ENCODE measurements around the gene DYNC1I1. TPM values are rescaled to one million over a fixed set of nuclear protein-coding genes. Genes with fewer than 3 reads are reported as not detected.

Gene DYNC1I1
- total and polyA plus RNA-seq, 2 of the 4 experiments (the other 2 are of a cell fraction) = under 0.01 to 0.15 TPM

DNA sequence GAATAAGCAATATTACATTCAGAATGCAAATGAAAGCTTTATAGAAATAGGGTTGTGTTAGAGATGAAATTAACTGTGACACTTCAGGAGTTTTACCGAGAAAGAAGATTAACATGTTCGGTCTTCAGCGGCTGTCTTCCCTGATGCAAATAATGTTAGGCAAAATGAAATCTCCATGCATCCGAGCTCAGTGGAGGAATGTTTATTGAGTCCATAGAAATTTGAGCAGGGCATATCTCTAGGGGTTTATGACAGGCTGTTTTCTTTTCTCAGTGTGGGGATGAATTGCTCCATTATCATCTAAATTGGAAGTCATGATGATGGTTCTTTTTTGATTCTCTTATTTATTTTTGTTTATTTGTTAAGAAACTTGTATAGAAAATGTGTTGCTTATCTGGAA, 31.7 kb downstream of the DYNC1I1 start:
- in situ Hi-C loops (cut with MboI; ENCODE audit: low sequenced_read_pairs) = no loop called here
- no peak overlapping the region for H2AK5ac ChIP-seq (ENCODE audit: low read depth, low read length)

More for the DNA sequence above, 31.7 kb downstream of the DYNC1I1 start:
- no peaks in the 10 kb centered on the region for H3K36me3 ChIP-seq (ENCODE audit: control insufficient read depth, insufficient read depth, low read length)
- WGBS, 2 experiments (ENCODE audit: extremely low coverage in 2 of 2, insufficient read length in 1 of 2) = 57% methylated on average over 4 of the region's 4 CpGs; no CpG with 5 or more reads in 1 of the 2 experiments
- no peak overlapping the region for H2AFZ ChIP-seq (replicated peaks; ENCODE audit: low read length, poor library complexity)
- H3K27me3 ChIP-seq (ENCODE audit: control insufficient read depth, insufficient read depth, low read length) = no peaks in the 10 kb centered on the region
- H3K4me3 ChIP-seq (ENCODE audit: insufficient read depth, low read depth, low read length) = no peak overlapping the region
- CTCF ChIA-PET = no interaction called here
- DNase-seq (no peak), ATAC-seq (ENCODE audit: low read depth) (no peak)
- H4K91ac ChIP-seq (ENCODE audit: insufficient read depth, low read depth, low read length) = no peak overlapping the region
- dilution Hi-C loops (cut with HindIII; ENCODE audit: low sequenced_read_pairs, unreplicated experiment) (no loop called here), intact Hi-C loops (cut with micrococcal nuclease) (no loop called here)
- H2BK5ac ChIP-seq (ENCODE audit: low read depth, low read length, poor library complexity, severe bottlenecking) = no peak overlapping the region
- H3K9me3 ChIP-seq (ENCODE audit: control insufficient read depth, insufficient read depth, low read length) = no peaks in the 10 kb centered on the region
- H4K5ac ChIP-seq (ENCODE audit: low read depth, low read length) = no peak overlapping the region
- BruUV-seq (replicated peaks) = no TSS peak
- H2BK120ac ChIP-seq (ENCODE audit: low read depth, low read length) = no peak overlapping the region
- no peak overlapping the region for H3K18ac ChIP-seq (ENCODE audit: low read depth, low read length)
- no peak overlapping the region for H2BK15ac ChIP-seq (ENCODE audit: low read depth, low read length)
- no peak overlapping the region for H3K9ac ChIP-seq (ENCODE audit: low read depth, low read length)
- TF ChIP-seq MXI1 (IDR thresholded peaks at IDR 0.05; ENCODE audit: borderline replicate concordance, low read depth, low read length) = no peak
- no peak for TF ChIP-seq SMC3 (IDR thresholded peaks at IDR 0.05; ENCODE audit: low read depth, low read length)
- TF ChIP-seq MAFK (IDR thresholded peaks at IDR 0.05; ENCODE audit: low read depth, low read length) = no peak
- H3K23ac ChIP-seq (ENCODE audit: low read depth, low read length) = no peak overlapping the region
- no peak overlapping the region for H3K4ac ChIP-seq (ENCODE audit: low read depth, low read length)
- H3K4me2 ChIP-seq (ENCODE audit: low read depth, low read length) = no peak overlapping the region
- H3K14ac ChIP-seq (replicated peaks; ENCODE audit: low read depth, low read length) = no peak overlapping the region
- no peaks in the 10 kb centered on the region for H3K4me1 ChIP-seq (ENCODE audit: control insufficient read depth, insufficient read depth, low read length)
- no peak overlapping the region for H2AK9ac ChIP-seq (replicated peaks; ENCODE audit: low read depth, low read length, poor library complexity)
- H3K56ac ChIP-seq (ENCODE audit: extremely low read depth, insufficient read depth, low read length) = no peak overlapping the region
- no peak overlapping the region for H2BK20ac ChIP-seq (ENCODE audit: low read depth, low read length)
- H4K8ac ChIP-seq (ENCODE audit: low read depth in 2 of 2, low read length in 2 of 2) = no peak overlapping the region
- no peaks in the 10 kb centered on the region for H3K9me1 ChIP-seq (ENCODE audit: insufficient read depth, low read length)
- POLR2A ChIA-PET (ENCODE audit: unreplicated experiment) = no interaction called here
- H4K20me1 ChIP-seq (ENCODE audit: insufficient read depth, low read length) = no peaks in the 10 kb centered on the region
- no peaks in the 10 kb centered on the region for H3K79me1 ChIP-seq (ENCODE audit: low read depth in 1 of 2, low read length in 2 of 2)
- H3K27ac ChIP-seq (ENCODE audit: insufficient read depth, low read length) = no peak overlapping the region
